Measurements from ENCODE around the gene FHOD3.

Gene FHOD3

DNA sequence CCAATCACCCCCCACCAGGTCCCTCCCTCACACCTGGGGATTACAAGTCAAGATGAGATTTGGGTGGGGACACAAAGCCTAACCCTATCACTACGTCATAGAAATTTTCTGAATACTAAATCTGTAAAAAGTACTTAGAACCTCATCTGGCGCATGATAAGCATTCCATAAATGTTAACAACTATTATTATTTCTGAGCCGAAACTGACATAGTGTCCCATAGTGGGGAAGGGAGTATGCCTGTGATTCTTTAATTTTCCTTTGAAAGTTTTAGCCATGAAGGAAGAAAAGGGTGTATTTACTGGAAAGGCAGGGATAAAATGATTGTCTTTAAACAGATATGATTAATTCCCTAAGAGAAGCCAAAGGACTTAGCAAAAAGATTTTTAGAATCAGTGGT, 71.4 kb downstream of the FHOD3 start:
- H3K4me1 ChIP-seq (ENCODE audit: control insufficient read depth, insufficient read depth, low read length): no peaks in the 10 kb centered on the region
- no peaks in the 10 kb centered on the region for H3K36me3 ChIP-seq (ENCODE audit: control insufficient read depth, insufficient read depth, low read length)
- H3K4me3 ChIP-seq (ENCODE audit: low read depth, low read length): no peak overlapping the region
- H3K27ac ChIP-seq (ENCODE audit: low read depth, low read length): no peak overlapping the region
- no peaks in the 10 kb centered on the region for H3K27me3 ChIP-seq (ENCODE audit: control insufficient read depth, insufficient read depth, low read length)
- H3K9me3 ChIP-seq (ENCODE audit: control insufficient read depth, insufficient read depth, low read length): no peaks in the 10 kb centered on the region
- no peak overlapping the region for H3K9ac ChIP-seq (ENCODE audit: low read depth, low read length)

DNA sequence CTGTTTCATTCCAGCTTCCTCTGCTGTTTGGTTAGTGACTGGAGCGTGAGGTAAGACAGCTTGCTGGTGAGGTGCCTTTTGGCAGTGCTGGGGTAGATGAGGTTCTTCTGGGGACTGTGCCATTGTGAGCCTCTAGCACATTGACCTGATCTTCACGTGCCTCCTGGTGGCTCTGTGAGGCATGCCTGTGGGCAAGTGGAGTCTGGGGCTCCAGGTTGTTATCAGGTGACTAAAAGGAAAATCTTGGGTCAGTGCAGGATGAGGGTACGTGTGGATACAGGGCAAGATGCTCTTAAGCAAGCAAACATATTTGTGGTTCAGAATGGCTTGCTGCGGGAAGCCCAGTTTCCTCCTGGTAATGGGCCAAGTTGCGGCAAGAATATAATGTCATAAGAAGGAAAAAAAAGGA, 75.4 kb downstream of the FHOD3 start:
- Histone ChIP-seq H3K4me3 (ENCODE audit: low read depth, low read length) (no peak overlapping the region), H3K36me3 (ENCODE audit: control insufficient read depth, insufficient read depth, low read length) (no peaks in the 10 kb centered on the region), H3K27ac (ENCODE audit: low read depth, low read length) (no peak overlapping the region), H3K9ac (ENCODE audit: low read depth, low read length) (no peak overlapping the region), H3K9me3 (ENCODE audit: control insufficient read depth, insufficient read depth, low read length) (no peaks in the 10 kb centered on the region), H3K27me3 (ENCODE audit: control insufficient read depth, insufficient read depth, low read length) (no peaks in the 10 kb centered on the region), H3K4me1 (ENCODE audit: control insufficient read depth, insufficient read depth, low read length) (no peaks in the 10 kb centered on the region; the same call in 1 of the 2 replicates)

DNA sequence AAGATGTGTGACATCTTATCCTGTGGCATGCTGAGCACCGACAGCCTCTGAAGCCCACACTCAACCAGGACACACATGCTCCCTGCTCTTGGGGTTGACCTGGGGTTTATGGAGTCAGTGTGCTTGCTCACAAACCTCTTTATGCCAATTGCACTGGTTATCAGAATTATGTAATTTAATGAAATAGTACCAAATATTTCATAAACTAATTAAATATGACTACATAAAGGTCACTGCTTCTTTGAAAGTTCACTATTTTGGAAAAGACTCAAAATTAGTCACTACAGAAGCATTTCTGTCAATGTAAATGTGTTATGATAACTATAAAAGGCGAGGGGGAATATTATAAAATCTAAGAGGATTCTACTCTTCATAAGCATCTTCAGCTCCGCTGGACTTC, 76.7 kb downstream of the FHOD3 start:
- no peaks in the 10 kb centered on the region; the same call in 1 of the 2 replicates for H3K4me1 ChIP-seq (ENCODE audit: control insufficient read depth, insufficient read depth, low read length)

DNA sequence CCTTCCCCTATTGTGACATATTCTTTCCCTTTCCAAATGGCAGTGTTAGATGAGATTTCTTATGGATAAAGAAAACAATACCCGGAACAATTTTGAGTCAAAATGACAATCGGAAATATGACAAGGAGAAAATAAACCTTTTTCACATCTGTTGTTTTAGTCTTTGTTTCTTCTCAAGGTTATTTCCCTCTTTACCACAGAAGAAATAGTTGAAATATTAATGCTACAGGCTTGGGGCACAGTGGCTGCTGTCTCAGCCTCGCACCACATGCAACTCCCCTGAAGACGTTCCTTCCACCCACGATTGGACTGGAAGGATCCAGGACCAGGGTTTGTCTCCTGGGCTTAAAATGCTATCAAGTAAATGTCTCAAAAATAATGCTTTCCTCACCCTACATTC, 77.6 kb downstream of the FHOD3 start:
- no peak overlapping the region for H3K4me3 ChIP-seq (ENCODE audit: low read depth, low read length)
- no peaks in the 10 kb centered on the region for H3K27me3 ChIP-seq (ENCODE audit: control insufficient read depth, insufficient read depth, low read length)
- H3K4me1 ChIP-seq (ENCODE audit: control insufficient read depth, insufficient read depth, low read length): no peaks in the 10 kb centered on the region; the same call in 1 of the 2 replicates
- H3K36me3 ChIP-seq (ENCODE audit: control insufficient read depth, insufficient read depth, low read length): no peaks in the 10 kb centered on the region
- H3K27ac ChIP-seq (ENCODE audit: low read depth, low read length): no peak overlapping the region
- H3K9ac ChIP-seq (ENCODE audit: low read depth, low read length): no peak overlapping the region
- no peaks in the 10 kb centered on the region for H3K9me3 ChIP-seq (ENCODE audit: control insufficient read depth, insufficient read depth, low read length)

More for the DNA sequence above, 76.7 kb downstream of the FHOD3 start:
- Histone ChIP-seq H3K9ac (ENCODE audit: low read depth, low read length) (no peak overlapping the region), H3K36me3 (ENCODE audit: control insufficient read depth, insufficient read depth, low read length) (no peaks in the 10 kb centered on the region), H3K9me3 (ENCODE audit: control insufficient read depth, insufficient read depth, low read length) (no peaks in the 10 kb centered on the region), H3K27me3 (ENCODE audit: control insufficient read depth, insufficient read depth, low read length) (no peaks in the 10 kb centered on the region), H3K4me3 (ENCODE audit: low read depth, low read length) (no peak overlapping the region), H3K27ac (ENCODE audit: low read depth, low read length) (no peak overlapping the region)

DNA sequence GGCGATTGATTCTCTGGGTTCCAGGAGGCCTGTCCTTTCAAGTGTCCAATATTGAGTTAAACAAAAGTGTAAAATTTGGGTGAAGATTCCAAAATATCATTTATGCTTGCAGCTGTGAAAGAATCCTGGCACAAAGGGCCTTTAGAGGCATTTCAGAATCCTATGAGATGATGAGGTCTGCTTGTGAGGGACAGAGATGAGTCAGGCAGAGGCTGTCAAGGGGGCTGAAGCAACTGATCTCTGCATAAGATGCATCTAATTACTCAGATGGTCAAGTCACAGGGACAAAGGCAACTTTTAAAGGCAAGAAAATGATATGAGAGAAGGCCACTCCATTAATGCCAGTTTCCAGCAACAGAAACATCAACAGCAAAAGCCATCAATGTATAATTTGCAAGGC, 78.8 kb downstream of the FHOD3 start:
- Histone ChIP-seq H3K36me3 (ENCODE audit: control insufficient read depth, insufficient read depth, low read length) (no peaks in the 10 kb centered on the region), H3K4me3 (ENCODE audit: low read depth, low read length) (no peak overlapping the region), H3K27ac (ENCODE audit: low read depth, low read length) (no peak overlapping the region), H3K9ac (ENCODE audit: low read depth, low read length) (no peak overlapping the region), H3K27me3 (ENCODE audit: control insufficient read depth, insufficient read depth, low read length) (no peaks in the 10 kb centered on the region), H3K4me1 (ENCODE audit: control insufficient read depth, insufficient read depth, low read length) (no peaks in the 10 kb centered on the region; the same call in 1 of the 2 replicates), H3K9me3 (ENCODE audit: control insufficient read depth, insufficient read depth, low read length) (no peaks in the 10 kb centered on the region)

DNA sequence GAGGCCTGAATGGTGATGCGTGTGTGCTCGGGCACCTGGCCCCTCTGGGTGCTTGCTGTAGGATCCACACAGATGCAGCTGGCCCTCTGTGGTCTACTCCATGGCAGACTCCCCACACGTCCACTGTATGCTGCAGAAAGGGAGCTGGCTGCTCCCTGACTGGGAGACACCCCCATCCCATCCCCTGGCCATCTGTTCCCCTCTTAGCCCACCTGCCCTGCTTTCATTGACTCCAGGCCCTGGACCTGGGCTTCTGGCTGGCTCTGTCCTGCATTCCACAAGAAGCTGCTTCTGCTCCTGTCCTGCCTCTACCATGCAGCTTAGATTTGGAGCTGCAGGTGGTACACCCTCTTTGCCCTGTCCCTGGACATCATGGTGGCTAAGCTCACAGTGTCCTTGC, 80.1 kb downstream of the FHOD3 start:
- no peak overlapping the region for H3K9ac ChIP-seq (ENCODE audit: low read depth, low read length)
- H3K4me3 ChIP-seq (ENCODE audit: low read depth, low read length): no peak overlapping the region
- no peak overlapping the region for H3K27ac ChIP-seq (ENCODE audit: low read depth, low read length)
- no peaks in the 10 kb centered on the region for H3K27me3 ChIP-seq (ENCODE audit: control insufficient read depth, insufficient read depth, low read length)
- no peaks in the 10 kb centered on the region for H3K36me3 ChIP-seq (ENCODE audit: control insufficient read depth, insufficient read depth, low read length)
- no peaks in the 10 kb centered on the region for H3K9me3 ChIP-seq (ENCODE audit: control insufficient read depth, insufficient read depth, low read length)
- H3K4me1 ChIP-seq (ENCODE audit: control insufficient read depth, insufficient read depth, low read length): no peaks in the 10 kb centered on the region; the same call in 1 of the 2 replicates

DNA sequence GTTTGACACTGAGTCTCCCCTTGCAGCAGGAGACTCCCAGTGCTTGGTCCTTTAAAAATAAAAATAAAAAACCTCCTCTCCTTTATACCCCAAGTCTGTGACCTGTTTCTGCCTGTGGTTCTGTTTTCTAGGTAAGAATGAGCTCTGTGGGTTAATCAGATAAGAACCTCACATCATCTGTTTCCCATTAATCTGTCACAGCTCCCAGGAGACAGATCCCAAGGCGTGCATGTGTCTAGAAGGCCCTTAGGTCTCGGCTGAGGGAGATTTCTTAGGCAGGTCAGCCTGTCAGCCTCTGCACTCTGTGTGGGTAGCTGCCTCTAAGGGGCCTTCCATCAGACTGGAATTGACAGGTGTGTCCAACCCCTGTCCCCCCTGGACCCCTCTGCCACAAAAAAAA, 80.7 kb downstream of the FHOD3 start:
- Histone ChIP-seq H3K36me3 (ENCODE audit: control insufficient read depth, insufficient read depth, low read length) (no peaks in the 10 kb centered on the region), H3K4me3 (ENCODE audit: low read depth, low read length) (no peak overlapping the region)

DNA sequence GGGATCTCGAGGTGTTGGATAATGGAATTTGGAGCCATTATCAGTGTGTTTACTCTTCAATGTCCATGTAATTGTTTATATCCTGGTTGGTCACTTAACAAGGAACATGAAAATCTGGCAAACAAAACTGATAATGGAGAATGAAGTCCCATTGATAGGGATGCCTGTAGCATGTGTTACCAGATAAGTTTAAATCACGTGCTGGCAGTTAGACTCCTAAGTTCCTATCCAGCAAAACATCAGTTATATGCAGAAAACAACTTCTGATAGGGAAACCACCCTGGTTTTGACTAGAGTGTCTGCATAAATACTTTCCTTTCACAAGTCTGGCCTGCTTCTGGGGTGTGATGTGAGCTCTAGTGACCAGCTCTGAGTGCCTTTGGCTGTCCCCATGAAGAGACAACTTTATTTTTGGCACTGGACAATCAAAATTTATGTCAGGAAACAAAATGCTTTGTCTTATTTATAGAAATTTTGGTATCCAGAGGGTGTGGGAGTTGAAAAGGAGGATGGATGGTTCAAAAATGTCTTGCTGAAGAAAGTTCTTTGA, 82.0 kb downstream of the FHOD3 start:
- Histone ChIP-seq H3K27ac (ENCODE audit: low read depth, low read length) (no peak overlapping the region), H3K36me3 (ENCODE audit: control insufficient read depth, insufficient read depth, low read length) (no peaks in the 10 kb centered on the region), H3K9me3 (ENCODE audit: control insufficient read depth, insufficient read depth, low read length) (no peaks in the 10 kb centered on the region), H3K4me1 (ENCODE audit: control insufficient read depth, insufficient read depth, low read length) (no peaks in the 10 kb centered on the region; the same call in 1 of the 2 replicates), H3K9ac (ENCODE audit: low read depth, low read length) (no peak overlapping the region), H3K27me3 (ENCODE audit: control insufficient read depth, insufficient read depth, low read length) (no peaks in the 10 kb centered on the region), H3K4me3 (ENCODE audit: low read depth, low read length) (no peak overlapping the region)

More for the DNA sequence above, 80.7 kb downstream of the FHOD3 start:
- no peak overlapping the region for H3K9ac ChIP-seq (ENCODE audit: low read depth, low read length)
- no peaks in the 10 kb centered on the region for H3K9me3 ChIP-seq (ENCODE audit: control insufficient read depth, insufficient read depth, low read length)
- H3K27ac ChIP-seq (ENCODE audit: low read depth, low read length): no peak overlapping the region
- no peaks in the 10 kb centered on the region for H3K27me3 ChIP-seq (ENCODE audit: control insufficient read depth, insufficient read depth, low read length)
- no peaks in the 10 kb centered on the region; the same call in 1 of the 2 replicates for H3K4me1 ChIP-seq (ENCODE audit: control insufficient read depth, insufficient read depth, low read length)

DNA sequence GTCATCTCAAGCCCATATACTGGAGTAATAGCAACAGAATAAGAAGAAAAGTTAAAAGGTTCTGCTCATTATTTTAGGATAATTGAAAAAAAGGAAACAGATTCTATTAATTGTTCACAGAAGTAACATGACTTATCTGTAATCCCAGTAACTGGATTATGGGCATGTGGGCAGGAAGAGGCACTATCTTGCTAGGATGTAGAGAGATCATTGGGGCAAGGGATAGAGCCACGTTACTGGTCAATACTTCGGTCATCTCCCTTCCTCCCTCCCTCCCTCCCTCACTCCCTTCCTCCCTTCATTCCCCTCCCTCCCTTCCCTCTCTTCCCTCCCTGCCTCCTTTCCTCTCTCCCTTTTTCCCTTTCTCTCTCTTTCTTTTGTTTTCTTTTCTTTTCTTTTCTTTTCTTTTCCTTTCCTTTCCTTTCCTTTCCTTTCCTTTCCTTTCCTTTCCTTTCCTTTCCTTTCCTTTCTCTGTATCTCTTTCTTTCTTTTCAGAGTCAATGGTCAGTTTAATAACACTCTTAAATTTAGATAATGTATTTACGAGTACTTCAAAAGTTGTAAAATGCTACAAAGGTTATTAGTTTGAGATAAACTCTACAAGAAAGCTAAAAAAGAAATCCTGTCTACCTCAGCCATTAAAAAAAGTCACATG, 82.8 kb downstream of the FHOD3 start:
- no peaks in the 10 kb centered on the region; the same call in 1 of the 2 replicates for H3K4me1 ChIP-seq (ENCODE audit: control insufficient read depth, insufficient read depth, low read length)
- no peaks in the 10 kb centered on the region for H3K27me3 ChIP-seq (ENCODE audit: control insufficient read depth, insufficient read depth, low read length)
- H3K36me3 ChIP-seq (ENCODE audit: control insufficient read depth, insufficient read depth, low read length): no peaks in the 10 kb centered on the region
- no peak overlapping the region for H3K27ac ChIP-seq (ENCODE audit: low read depth, low read length)
- no peak overlapping the region for H3K4me3 ChIP-seq (ENCODE audit: low read depth, low read length)
- H3K9ac ChIP-seq (ENCODE audit: low read depth, low read length): no peak overlapping the region
- H3K9me3 ChIP-seq (ENCODE audit: control insufficient read depth, insufficient read depth, low read length): no peaks in the 10 kb centered on the region

DNA sequence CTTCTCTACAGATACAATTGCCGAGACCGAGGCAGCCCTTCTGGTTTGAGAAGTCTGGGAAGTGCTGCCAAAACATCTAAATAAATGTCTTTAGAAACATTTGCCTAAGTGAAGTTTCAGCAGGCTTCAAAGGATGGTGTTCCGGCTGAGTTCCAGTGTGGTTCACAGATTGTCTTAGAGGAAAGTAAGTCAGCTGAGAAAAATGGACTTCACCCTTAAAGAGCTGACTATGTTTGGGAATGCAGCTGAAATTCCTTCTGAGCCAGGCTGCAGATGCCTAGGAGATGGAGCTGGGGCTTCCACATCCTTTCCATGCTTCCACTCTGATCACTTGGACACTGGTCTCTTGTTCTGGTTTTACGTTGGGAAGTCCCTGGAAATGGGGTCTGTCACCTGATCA, 83.6 kb downstream of the FHOD3 start:
- H3K36me3 ChIP-seq (ENCODE audit: control insufficient read depth, insufficient read depth, low read length): no peaks in the 10 kb centered on the region
- no peak overlapping the region for H3K4me3 ChIP-seq (ENCODE audit: low read depth, low read length)
- no peaks in the 10 kb centered on the region for H3K9me3 ChIP-seq (ENCODE audit: control insufficient read depth, insufficient read depth, low read length)
- no peak overlapping the region for H3K9ac ChIP-seq (ENCODE audit: low read depth, low read length)
- no peaks in the 10 kb centered on the region for H3K27me3 ChIP-seq (ENCODE audit: control insufficient read depth, insufficient read depth, low read length)
- H3K4me1 ChIP-seq (ENCODE audit: control insufficient read depth, insufficient read depth, low read length): no peaks in the 10 kb centered on the region
- H3K27ac ChIP-seq (ENCODE audit: low read depth, low read length): no peak overlapping the region

DNA sequence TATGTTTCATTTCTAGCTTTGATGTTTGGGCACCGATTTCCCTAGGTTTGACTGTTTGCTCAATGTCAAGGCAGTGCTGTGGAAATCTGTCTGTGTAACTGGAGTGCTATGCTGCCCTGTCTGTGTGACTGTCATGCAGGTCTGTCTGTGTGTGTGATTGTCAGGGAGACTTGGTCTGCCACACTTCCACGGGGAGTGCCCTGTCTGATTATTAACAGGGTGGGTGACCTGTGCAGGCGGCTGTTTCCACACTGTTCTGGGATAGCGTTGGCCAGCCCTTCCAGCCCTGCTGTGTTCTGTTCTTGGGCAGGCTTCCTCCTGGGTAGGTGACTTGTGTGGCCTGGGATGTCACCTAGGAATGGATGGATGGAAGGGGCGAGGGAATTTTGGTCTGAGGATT, 85.3 kb downstream of the FHOD3 start:
- Histone ChIP-seq H3K27ac (ENCODE audit: low read depth, low read length) (no peak overlapping the region), H3K9ac (ENCODE audit: low read depth, low read length) (no peak overlapping the region), H3K4me3 (ENCODE audit: low read depth, low read length) (no peak overlapping the region), H3K36me3 (ENCODE audit: control insufficient read depth, insufficient read depth, low read length) (no peaks in the 10 kb centered on the region), H3K9me3 (ENCODE audit: control insufficient read depth, insufficient read depth, low read length) (no peaks in the 10 kb centered on the region), H3K4me1 (ENCODE audit: control insufficient read depth, insufficient read depth, low read length) (no peaks in the 10 kb centered on the region), H3K27me3 (ENCODE audit: control insufficient read depth, insufficient read depth, low read length) (no peaks in the 10 kb centered on the region)
